ENCODE measurements around the gene PNKP. TPM values are rescaled to one million over a fixed set of nuclear protein-coding genes. Genes with fewer than 3 reads are reported as not detected.
A peak's percentile ranks its signal among the peaks of the same experiment; 100 is the strongest.

PNKP gene
- total and polyA plus RNA-seq, 7 experiments from 2014 or later: 19.4 to 174 (median 153) TPM

GRCh38 chr19:49881672-49882394 is 14.5 kb upstream of the PNKP start:
- Histone ChIP-seq H3K27ac (ENCODE audit: low read depth, low read length) (no peak overlapping the region), H3K4me1 (ENCODE audit: control insufficient read depth in 2 of 2, insufficient read depth in 2 of 2, low read length in 2 of 2) (peaks cover 11 to 14% of the 10 kb centered on the region in 2 donors), H3K36me3 (ENCODE audit: control insufficient read depth in 2 of 3, insufficient read depth in 3 of 3, low read length in 3 of 3) (peaks cover 6 to 63% (median 33%) of the 10 kb centered on the region in 3 experiments), H3K4me3 (ENCODE audit: low read length) (no peak overlapping the region), H3K9me3 (ENCODE audit: control insufficient read depth in 2 of 3, low read length in 3 of 3) (no peaks in the 10 kb centered on the region), H3K27me3 (ENCODE audit: control insufficient read depth in 2 of 2, insufficient read depth in 2 of 2, low read length in 2 of 2) (no peaks in the 10 kb centered on the region)
- Mint-ChIP-seq H3K27ac (no peak overlapping the region), H3K9me3 (no peaks in the 10 kb centered on the region), H3K27me3 (no peaks in the 10 kb centered on the region), H3K4me1 (peaks cover 15 to 17% (median 16%) of the 10 kb centered on the region in 7 donors), H3K36me3 (peaks cover 0 to 27% (median 14%) of the 10 kb centered on the region in 5 donors), H3K4me3 (no peak overlapping the region)
- intact Hi-C loops (cut with micrococcal nuclease): no loop called here
- POLR2A ChIA-PET: no interaction called here
- CTCF ChIA-PET: no interaction called here
- no peak for DNase-seq
- no peak for ATAC-seq

DNA sequence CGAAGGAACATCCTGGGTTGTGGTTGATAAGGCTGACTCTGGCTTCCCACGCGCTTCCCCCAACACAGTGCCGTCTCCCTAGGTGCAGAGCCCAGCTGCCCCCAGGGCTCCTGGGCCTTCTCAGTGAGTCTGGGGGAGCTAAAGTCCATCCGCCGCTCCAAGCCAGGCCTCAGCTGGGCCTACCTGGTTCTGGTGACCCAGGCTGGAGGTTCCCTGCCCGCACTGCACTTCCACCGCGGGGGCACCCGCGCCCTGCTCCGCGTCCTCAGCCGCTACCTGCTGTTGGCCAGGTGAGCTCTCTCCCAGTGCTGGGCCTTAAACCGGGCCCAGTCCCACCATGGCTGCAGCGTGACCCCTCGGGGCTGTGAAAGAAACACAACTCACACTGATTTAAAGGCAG is 13.8 kb upstream of the PNKP start:
- H3K27ac ChIP-seq (ENCODE audit: low read depth, low read length): no peak overlapping the region
- peaks cover 15 to 17% (median 16%) of the 10 kb centered on the region in 7 donors for H3K4me1 Mint-ChIP-seq
- H3K4me3 Mint-ChIP-seq: no peak overlapping the region
- DNase-seq (no peak), ATAC-seq (no peak)
- peak overlapping the region in 1 of 9 donors; percentile 25 for H3K27ac Mint-ChIP-seq
- peaks cover 11 to 14% of the 10 kb centered on the region in 2 donors for H3K4me1 ChIP-seq (ENCODE audit: control insufficient read depth in 2 of 2, insufficient read depth in 2 of 2, low read length in 2 of 2)
- H3K9me3 Mint-ChIP-seq: no peaks in the 10 kb centered on the region
- no peaks in the 10 kb centered on the region for H3K27me3 ChIP-seq (ENCODE audit: control insufficient read depth in 2 of 2, insufficient read depth in 2 of 2, low read length in 2 of 2)
- no peaks in the 10 kb centered on the region for H3K9me3 ChIP-seq (ENCODE audit: control insufficient read depth in 2 of 3, low read length in 3 of 3)
- no peaks in the 10 kb centered on the region for H3K27me3 Mint-ChIP-seq
- intact Hi-C loops (cut with micrococcal nuclease): no loop called here
- H3K36me3 ChIP-seq (ENCODE audit: control insufficient read depth in 2 of 3, insufficient read depth in 3 of 3, low read length in 3 of 3): peaks cover 6 to 66% (median 33%) of the 10 kb centered on the region in 3 experiments
- H3K4me3 ChIP-seq (ENCODE audit: low read length): no peak overlapping the region
- ChIA-PET POLR2A (no interaction called here), CTCF (no interaction called here)
- peaks cover 0 to 27% (median 14%) of the 10 kb centered on the region in 5 donors for H3K36me3 Mint-ChIP-seq

DNA sequence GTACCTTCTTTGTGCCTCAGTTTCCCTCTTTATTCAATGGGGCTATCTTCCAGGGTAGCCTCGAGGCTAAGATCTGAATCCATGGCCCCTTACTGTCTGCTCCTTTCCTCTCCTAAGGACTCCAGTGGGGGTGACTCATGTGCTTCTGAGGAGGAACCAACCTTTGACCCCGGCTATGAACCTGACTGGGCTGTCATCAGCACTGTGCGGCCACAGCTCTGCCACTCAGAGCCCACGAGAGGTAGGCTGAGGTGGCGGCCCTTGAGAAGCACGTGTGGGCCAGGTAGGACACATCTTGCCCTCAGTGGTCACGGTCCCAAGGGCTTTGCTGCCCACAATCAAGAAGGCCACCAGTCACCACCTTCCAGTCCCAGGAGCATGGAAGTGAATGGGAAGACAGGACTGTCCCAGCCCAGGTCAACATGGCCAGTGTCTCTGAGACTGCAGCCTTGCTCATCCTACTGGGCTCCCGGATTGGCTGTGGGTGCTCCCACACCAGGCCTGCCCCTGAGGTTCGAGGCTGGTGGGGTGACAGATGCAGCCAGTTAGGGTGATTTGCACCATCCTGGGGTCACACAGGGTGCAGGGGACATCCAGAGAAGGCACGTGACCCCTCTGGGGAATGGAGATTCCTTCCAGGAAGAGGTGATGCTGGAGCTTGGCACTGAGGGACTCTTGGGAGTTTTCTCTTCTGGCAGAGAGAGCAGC is 12.9 kb upstream of the PNKP start:
- intact Hi-C loops (cut with micrococcal nuclease): no loop called here
- peaks cover 0 to 1% (median 0%) of the 10 kb centered on the region in 11 donors for H3K9me3 Mint-ChIP-seq
- peaks cover 21 to 24% (median 23%) of the 10 kb centered on the region in 7 donors for H3K4me1 Mint-ChIP-seq
- Histone ChIP-seq H3K9me3 (ENCODE audit: control insufficient read depth in 2 of 3, low read length in 3 of 3) (no peaks in the 10 kb centered on the region), H3K4me1 (ENCODE audit: control insufficient read depth in 2 of 2, insufficient read depth in 2 of 2, low read length in 2 of 2) (peaks cover 11 to 20% of the 10 kb centered on the region in 2 donors), H3K4me3 (ENCODE audit: low read length) (no peak overlapping the region), H3K27ac (ENCODE audit: low read depth, low read length) (no peak overlapping the region), H3K36me3 (ENCODE audit: control insufficient read depth in 2 of 3, insufficient read depth in 3 of 3, low read length in 3 of 3) (peaks cover 6 to 64% (median 33%) of the 10 kb centered on the region in 3 experiments), H3K27me3 (ENCODE audit: control insufficient read depth in 2 of 2, insufficient read depth in 2 of 2, low read length in 2 of 2) (no peaks in the 10 kb centered on the region)
- POLR2A ChIA-PET: no interaction called here
- ATAC-seq: no peak
- peak overlapping the region in 3 of 9 donors; percentile 25 to 82 (median 61) for H3K27ac Mint-ChIP-seq
- peaks cover 0 to 25% (median 14%) of the 10 kb centered on the region in 5 donors for H3K36me3 Mint-ChIP-seq
- CTCF ChIA-PET: interaction anchor here (0.7 kb wide), 1 partner anchor 1249 kb away, joined by 4 read pairs; no protein-coding TSS in a partner anchor
- no peak for DNase-seq
- no peaks in the 10 kb centered on the region for H3K27me3 Mint-ChIP-seq
- H3K4me3 Mint-ChIP-seq: peak overlapping the region in 2 of 10 donors; percentile 5 to 16

DNA sequence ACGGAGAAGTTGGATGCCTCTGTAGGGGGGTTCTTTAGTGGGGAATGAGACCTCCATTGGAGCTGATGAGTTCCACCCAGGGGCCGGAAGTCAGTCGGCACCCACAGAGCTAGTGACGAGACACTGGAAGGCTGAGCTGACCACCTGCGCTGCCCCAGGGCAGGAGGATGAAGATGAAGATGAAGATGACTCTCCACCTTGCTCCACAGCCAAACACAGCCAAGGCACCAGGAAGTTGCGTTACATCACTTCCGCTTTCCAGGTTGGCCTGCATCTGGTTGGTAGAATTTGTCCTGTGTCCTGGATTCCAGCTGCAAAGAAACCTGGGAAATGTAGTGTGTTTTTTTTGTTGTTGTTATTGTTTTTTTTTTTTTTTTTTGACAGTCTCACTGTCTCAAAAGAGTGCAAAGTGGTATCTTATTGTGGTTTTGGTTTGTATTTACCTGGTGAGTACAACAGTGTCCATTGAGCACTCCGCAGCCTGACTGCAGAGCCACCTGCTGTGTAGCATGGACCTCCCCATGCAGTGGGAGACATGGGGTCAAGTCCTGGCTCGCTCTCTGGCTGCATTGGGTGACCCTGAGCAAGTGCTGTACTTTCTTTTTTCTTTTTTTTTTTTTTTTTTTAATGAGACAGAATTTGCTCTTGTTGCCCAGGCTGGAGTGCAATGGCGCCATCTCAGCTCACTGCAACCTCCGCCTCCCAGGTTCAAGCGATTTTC is 12.0 kb upstream of the PNKP start:
- peaks cover 0 to 22% (median 9%) of the 10 kb centered on the region in 5 donors for H3K36me3 Mint-ChIP-seq
- H3K4me1 ChIP-seq (ENCODE audit: control insufficient read depth in 2 of 2, insufficient read depth in 2 of 2, low read length in 2 of 2): peaks cover 11 to 20% of the 10 kb centered on the region in 2 donors
- peaks cover 6 to 58% (median 33%) of the 10 kb centered on the region in 3 experiments for H3K36me3 ChIP-seq (ENCODE audit: control insufficient read depth in 2 of 3, insufficient read depth in 3 of 3, low read length in 3 of 3)
- ChIA-PET CTCF (interaction anchor here (0.6 to 0.7 kb wide), 2 partner anchors 94 to 1250 kb away, joined by 3 to 4 read pairs; no protein-coding TSS in a partner anchor), POLR2A (interaction anchor here (0.6 to 0.8 kb wide), 2 partner anchors 29 to 65 kb away, joined by 3 read pairs; partner anchors contain the start of gene PTOV1)
- intact Hi-C loops (cut with micrococcal nuclease): loop anchor here (5.0 to 10.0 kb wide), 5 partner anchors 287 to 1257 kb away; partner anchors contain the start of genes DBP (in 1 of the 2) and PRR12 (in 1 of the 2)
- DNase-seq (no peak), ATAC-seq (no peak)
- H3K27me3 Mint-ChIP-seq: no peaks in the 10 kb centered on the region
- H3K4me3 ChIP-seq (ENCODE audit: low read length): no peak overlapping the region
- H3K27ac Mint-ChIP-seq: peak overlapping the region in 2 of 9 donors; percentile 8 to 39
- peaks cover 0 to 1% (median 0%) of the 10 kb centered on the region in 11 donors for H3K9me3 Mint-ChIP-seq
- H3K4me1 Mint-ChIP-seq: peaks cover 24 to 34% (median 28%) of the 10 kb centered on the region in 7 donors
- peak overlapping the region; percentile 15 for H3K27ac ChIP-seq (ENCODE audit: low read depth, low read length)
- no peaks in the 10 kb centered on the region for H3K9me3 ChIP-seq (ENCODE audit: control insufficient read depth in 2 of 3, low read length in 3 of 3)
- H3K4me3 Mint-ChIP-seq: peak overlapping the region in 2 of 10 donors; percentile 5 to 32
- H3K27me3 ChIP-seq (ENCODE audit: control insufficient read depth in 2 of 2, insufficient read depth in 2 of 2, low read length in 2 of 2): no peaks in the 10 kb centered on the region

- CTCF ChIA-PET: interaction anchor here (0.6 kb wide), 1 partner anchor 93 kb away, joined by 3 read pairs; no protein-coding TSS in a partner anchor
- POLR2A ChIA-PET: interaction anchor here (0.8 kb wide), 1 partner anchor 28 kb away, joined by 3 read pairs; the partner anchor contains the start of gene PTOV1
- Histone ChIP-seq H3K27ac (ENCODE audit: low read depth, low read length) (peak overlapping the region; percentile 97), H3K9me3 (ENCODE audit: control insufficient read depth in 2 of 3, low read length in 3 of 3) (no peaks in the 10 kb centered on the region), H3K4me3 (ENCODE audit: low read length) (no peak overlapping the region), H3K4me1 (ENCODE audit: control insufficient read depth in 2 of 2, insufficient read depth in 2 of 2, low read length in 2 of 2) (peaks cover 11 to 20% of the 10 kb centered on the region in 2 donors), H3K27me3 (ENCODE audit: control insufficient read depth in 2 of 2, insufficient read depth in 2 of 2, low read length in 2 of 2) (no peaks in the 10 kb centered on the region), H3K36me3 (ENCODE audit: control insufficient read depth in 2 of 3, insufficient read depth in 3 of 3, low read length in 3 of 3) (peaks cover 6 to 51% (median 28%) of the 10 kb centered on the region in 3 experiments)
- no peak for DNase-seq
- peaks cover 0 to 1% (median 0%) of the 10 kb centered on the region in 11 donors for H3K9me3 Mint-ChIP-seq
- H3K27me3 Mint-ChIP-seq: no peaks in the 10 kb centered on the region
- peaks cover 23 to 35% (median 28%) of the 10 kb centered on the region in 7 donors for H3K4me1 Mint-ChIP-seq
- H3K27ac Mint-ChIP-seq: peak overlapping the region in 2 of 9 donors; percentile 59 to 63
- intact Hi-C loops (cut with micrococcal nuclease): loop anchor here (5.0 to 10.0 kb wide), 5 partner anchors 286 to 1256 kb away; partner anchors contain the start of genes DBP (in 1 of the 2) and PRR12 (in 1 of the 2)
- no peak overlapping the region for H3K4me3 Mint-ChIP-seq
- no peak for ATAC-seq
- peaks cover 0 to 22% (median 8%) of the 10 kb centered on the region in 5 donors for H3K36me3 Mint-ChIP-seq
These were observed 11.3 kb upstream of the PNKP start for GRCh38 chr19:49878744-49879070.
